ENCODE measurements around the gene MYH14. TPM values are rescaled to one million over a fixed set of nuclear protein-coding genes. Genes with fewer than 3 reads are reported as not detected.

Gene MYH14
- total RNA-seq, 1 donor from 2014 or later = 0.59 TPM

- no peak for DNase-seq
- TF ChIP-seq CTCF (IDR thresholded peaks at IDR 0.05; ENCODE audit: partially characterized antibody, unreplicated experiment) = no peak
- no peak overlapping the region for H3K4me3 Mint-ChIP-seq (ENCODE audit: unreplicated experiment)
Observed at GRCh38 chr19:50181121-50181520, 22.3 kb upstream of the MYH14 start.

GRCh38 chr19:50184196-50184595 lies 19.2 kb upstream of the MYH14 start:
- H3K27ac Mint-ChIP-seq (ENCODE audit: unreplicated experiment) = no peak overlapping the region
- no peaks in the 10 kb centered on the region for H3K27me3 Mint-ChIP-seq (ENCODE audit: unreplicated experiment)
- DNase-seq = no peak
- H3K4me1 Mint-ChIP-seq (ENCODE audit: low read depth, unreplicated experiment) = no peaks in the 10 kb centered on the region
- no peaks in the 10 kb centered on the region for H3K36me3 Mint-ChIP-seq (ENCODE audit: unreplicated experiment)
- no peak overlapping the region for H3K4me3 Mint-ChIP-seq (ENCODE audit: unreplicated experiment)
- no peak for TF ChIP-seq CTCF (IDR thresholded peaks at IDR 0.05; ENCODE audit: partially characterized antibody, unreplicated experiment)
- no peaks in the 10 kb centered on the region for H3K9me3 Mint-ChIP-seq (ENCODE audit: unreplicated experiment)

More at GRCh38 chr19:50181121-50181520, 22.3 kb upstream of the MYH14 start:
- Mint-ChIP-seq H3K27me3 (ENCODE audit: unreplicated experiment) (no peaks in the 10 kb centered on the region), H3K27ac (ENCODE audit: unreplicated experiment) (no peak overlapping the region), H3K4me1 (ENCODE audit: low read depth, unreplicated experiment) (no peaks in the 10 kb centered on the region), H3K36me3 (ENCODE audit: unreplicated experiment) (no peaks in the 10 kb centered on the region), H3K9me3 (ENCODE audit: unreplicated experiment) (no peaks in the 10 kb centered on the region)

- Mint-ChIP-seq H3K27ac (ENCODE audit: unreplicated experiment) (no peak overlapping the region), H3K4me3 (ENCODE audit: unreplicated experiment) (no peak overlapping the region), H3K4me1 (ENCODE audit: low read depth, unreplicated experiment) (no peaks in the 10 kb centered on the region), H3K9me3 (ENCODE audit: unreplicated experiment) (peaks cover 4% of the 10 kb centered on the region), H3K36me3 (ENCODE audit: unreplicated experiment) (no peaks in the 10 kb centered on the region), H3K27me3 (ENCODE audit: unreplicated experiment) (peaks cover 5% of the 10 kb centered on the region)
- DNase-seq = no peak
- no peak for TF ChIP-seq CTCF (IDR thresholded peaks at IDR 0.05; ENCODE audit: partially characterized antibody, unreplicated experiment)
Observed at GRCh38 chr19:50187937-50188336, 15.5 kb upstream of the MYH14 start.

- Mint-ChIP-seq H3K36me3 (ENCODE audit: unreplicated experiment) (no peaks in the 10 kb centered on the region), H3K27me3 (ENCODE audit: unreplicated experiment) (peaks cover 7% of the 10 kb centered on the region), H3K4me3 (ENCODE audit: unreplicated experiment) (no peak overlapping the region), H3K9me3 (ENCODE audit: unreplicated experiment) (peaks cover 4% of the 10 kb centered on the region), H3K4me1 (ENCODE audit: low read depth, unreplicated experiment) (no peaks in the 10 kb centered on the region), H3K27ac (ENCODE audit: unreplicated experiment) (no peak overlapping the region)
- TF ChIP-seq CTCF (IDR thresholded peaks at IDR 0.05; ENCODE audit: partially characterized antibody, unreplicated experiment) = no peak
- DNase-seq = no peak
Observed at GRCh38 chr19:50189331-50189730, 14.1 kb upstream of the MYH14 start.

DNA sequence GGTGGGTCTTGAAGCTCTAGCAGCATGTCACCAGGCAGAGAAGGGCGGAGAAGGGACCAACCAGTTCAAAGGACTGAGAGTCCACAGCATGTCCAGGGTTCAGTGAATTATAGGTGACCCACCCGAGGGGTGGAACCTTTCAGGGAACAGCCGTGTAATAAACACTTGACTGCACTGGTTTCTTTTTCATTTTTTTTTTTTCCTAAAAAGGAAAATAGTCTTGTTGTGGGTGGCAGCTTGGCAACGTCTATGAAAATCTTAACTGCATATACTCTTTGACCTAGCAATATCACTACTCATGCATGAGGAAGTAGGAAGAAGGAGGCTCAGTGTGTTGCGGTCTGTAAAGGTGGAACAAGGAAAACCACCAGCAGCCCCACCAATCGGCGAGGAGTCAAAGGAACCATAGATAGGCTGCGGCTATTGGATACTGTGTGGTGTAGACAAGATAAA lies 13.0 kb upstream of the MYH14 start:
- TF ChIP-seq CTCF (IDR thresholded peaks at IDR 0.05; ENCODE audit: partially characterized antibody, unreplicated experiment) = no peak
- Mint-ChIP-seq H3K4me1 (ENCODE audit: low read depth, unreplicated experiment) (no peaks in the 10 kb centered on the region), H3K36me3 (ENCODE audit: unreplicated experiment) (no peaks in the 10 kb centered on the region), H3K27me3 (ENCODE audit: unreplicated experiment) (peaks cover 7% of the 10 kb centered on the region), H3K27ac (ENCODE audit: unreplicated experiment) (no peak overlapping the region), H3K9me3 (ENCODE audit: unreplicated experiment) (peaks cover 4% of the 10 kb centered on the region), H3K4me3 (ENCODE audit: unreplicated experiment) (no peak overlapping the region)
- DNase-seq = no peak

Measured in glutamatergic neuron (in vitro differentiated cells).